Measurements from ENCODE around the gene KCNK10. TPM values are rescaled to one million over a fixed set of nuclear protein-coding genes. Genes with fewer than 3 reads are reported as not detected.

Gene KCNK10
- total RNA-seq, 4 donors from 2014 or later = 0.40 TPM; not detected in 3

DNA sequence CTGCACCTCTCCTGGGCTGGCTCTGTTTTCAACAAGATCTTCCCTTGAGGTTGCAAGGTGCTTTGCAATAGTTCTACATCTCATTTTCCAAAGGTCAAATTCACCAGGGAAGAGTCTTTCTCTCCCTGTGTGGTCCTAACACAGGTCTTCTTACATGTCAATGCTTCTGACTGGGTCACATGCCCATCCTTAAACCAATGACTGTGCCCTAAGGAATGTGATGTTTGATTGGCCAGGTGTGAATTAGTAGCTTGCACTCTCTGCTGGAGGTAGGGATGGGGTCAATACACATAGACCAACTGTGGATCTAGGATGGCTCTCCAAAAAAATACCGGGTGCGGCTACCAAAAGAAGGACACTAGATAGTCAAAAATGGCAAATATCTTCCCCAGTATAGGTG, 19.9 kb upstream of the KCNK10 start:
- Histone ChIP-seq H3K4me3 (no peak overlapping the region), H3K27ac (no peak overlapping the region), H3K36me3 (no peaks in the 10 kb centered on the region), H3K4me1 (no peaks in the 10 kb centered on the region), H3K9me3 (no peaks in the 10 kb centered on the region), H3K27me3 (peaks cover 3% of the 10 kb centered on the region)
- 82 to 100% methylated on average over 2 of the region's 2 CpGs for WGBS, 2 donors (ENCODE audit: low coverage in 1 of 2)
- TF ChIP-seq, protein P1, sequence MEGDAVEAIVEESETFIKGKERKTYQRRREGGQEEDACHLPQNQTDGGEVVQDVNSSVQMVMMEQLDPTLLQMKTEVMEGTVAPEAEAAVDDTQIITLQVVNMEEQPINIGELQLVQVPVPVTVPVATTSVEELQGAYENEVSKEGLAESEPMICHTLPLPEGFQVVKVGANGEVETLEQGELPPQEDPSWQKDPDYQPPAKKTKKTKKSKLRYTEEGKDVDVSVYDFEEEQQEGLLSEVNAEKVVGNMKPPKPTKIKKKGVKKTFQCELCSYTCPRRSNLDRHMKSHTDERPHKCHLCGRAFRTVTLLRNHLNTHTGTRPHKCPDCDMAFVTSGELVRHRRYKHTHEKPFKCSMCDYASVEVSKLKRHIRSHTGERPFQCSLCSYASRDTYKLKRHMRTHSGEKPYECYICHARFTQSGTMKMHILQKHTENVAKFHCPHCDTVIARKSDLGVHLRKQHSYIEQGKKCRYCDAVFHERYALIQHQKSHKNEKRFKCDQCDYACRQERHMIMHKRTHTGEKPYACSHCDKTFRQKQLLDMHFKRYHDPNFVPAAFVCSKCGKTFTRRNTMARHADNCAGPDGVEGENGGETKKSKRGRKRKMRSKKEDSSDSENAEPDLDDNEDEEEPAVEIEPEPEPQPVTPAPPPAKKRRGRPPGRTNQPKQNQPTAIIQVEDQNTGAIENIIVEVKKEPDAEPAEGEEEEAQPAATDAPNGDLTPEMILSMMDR (IDR thresholded peaks at IDR 0.05) = no peak
- TF ChIP-seq EP300 (IDR thresholded peaks at IDR 0.05) (no peak), POLR2AphosphoS5 (IDR thresholded peaks at IDR 0.05) (no peak), POLR2A (IDR thresholded peaks at IDR 0.05) (no peak)
- ATAC-seq = no peak

DNA sequence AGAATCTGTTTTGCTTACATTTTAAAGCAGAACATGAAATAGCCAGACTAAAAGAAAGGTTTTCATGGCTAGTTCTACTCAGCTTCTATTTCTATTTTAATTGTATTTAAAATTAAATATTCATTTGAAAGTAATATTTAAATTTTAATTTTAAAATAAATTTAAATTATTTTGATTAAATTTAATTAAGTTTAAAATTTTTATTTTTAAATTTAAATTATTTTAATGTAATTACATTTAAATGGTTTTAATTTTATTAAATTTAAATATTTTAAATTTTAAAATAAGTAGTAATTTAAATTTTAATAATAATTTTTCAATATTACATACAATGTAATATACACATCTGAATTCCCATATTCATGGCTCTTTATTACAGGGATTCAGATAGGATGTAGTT, 17.3 kb upstream of the KCNK10 start:
- no peak for ATAC-seq
- Histone ChIP-seq H3K27me3 (peaks cover 3% of the 10 kb centered on the region), H3K4me3 (no peak overlapping the region), H3K36me3 (no peaks in the 10 kb centered on the region), H3K4me1 (no peaks in the 10 kb centered on the region), H3K27ac (no peak overlapping the region), H3K9me3 (no peaks in the 10 kb centered on the region)
- TF ChIP-seq, protein P1 (IDR thresholded peaks at IDR 0.05) = no peak
- TF ChIP-seq POLR2A (IDR thresholded peaks at IDR 0.05) (no peak), EP300 (IDR thresholded peaks at IDR 0.05) (no peak), POLR2AphosphoS5 (IDR thresholded peaks at IDR 0.05) (no peak)

DNA sequence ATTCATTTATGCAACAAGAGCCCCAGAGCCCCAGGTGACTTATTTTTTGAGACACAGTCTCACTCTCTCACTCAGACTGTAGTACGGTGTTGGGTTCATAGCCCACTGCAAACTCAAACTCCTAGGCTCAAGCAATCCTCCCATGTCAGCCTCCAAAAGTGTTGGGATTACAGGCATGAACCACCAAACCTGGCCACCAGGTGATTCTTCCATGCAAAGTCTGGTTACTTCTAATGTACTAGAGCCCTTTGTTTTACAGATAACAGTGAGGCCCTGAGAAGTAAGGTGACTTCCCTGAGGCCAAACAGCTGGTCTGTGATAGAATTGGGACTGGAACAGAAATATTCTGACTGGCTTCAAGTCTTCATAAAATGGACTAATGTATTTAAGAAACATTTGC, 10.0 kb upstream of the KCNK10 start:
- no peak for ATAC-seq
- WGBS, 2 donors (ENCODE audit: low coverage in 1 of 2) = 82 to 86% methylated on average over 1 of the region's 1 CpG
- Histone ChIP-seq H3K4me1 (no peaks in the 10 kb centered on the region), H3K4me3 (no peak overlapping the region), H3K36me3 (no peaks in the 10 kb centered on the region), H3K9me3 (peaks cover 0 to 9% (median 0%) of the 10 kb centered on the region in 3 donors), H3K27ac (no peak overlapping the region), H3K27me3 (peaks cover 49% of the 10 kb centered on the region)
- TF ChIP-seq POLR2A (IDR thresholded peaks at IDR 0.05) (no peak), POLR2AphosphoS5 (IDR thresholded peaks at IDR 0.05) (no peak)

DNA sequence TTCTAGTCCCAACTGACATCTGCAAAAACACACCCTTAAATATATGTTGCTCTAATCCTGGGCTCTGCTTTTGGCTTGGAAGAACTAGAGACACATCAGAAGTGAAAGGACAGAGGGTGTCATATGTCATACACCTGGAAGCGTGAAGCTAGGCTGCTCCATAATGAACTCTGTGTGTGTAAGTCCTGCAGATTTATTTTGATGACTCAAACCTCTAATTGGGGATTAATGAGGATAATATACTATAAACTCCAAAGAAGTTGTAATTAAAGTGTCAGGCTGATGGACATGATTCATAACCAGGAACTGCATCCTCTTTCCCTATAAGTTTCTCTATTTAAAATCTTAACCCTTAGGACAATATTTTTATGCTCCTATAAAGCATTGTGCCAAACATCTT, 4.4 kb upstream of the KCNK10 start:
- Histone ChIP-seq H3K9me3 (peaks cover 0 to 10% (median 0%) of the 10 kb centered on the region in 3 donors), H3K27ac (no peak overlapping the region), H3K27me3 (peaks cover 85% of the 10 kb centered on the region), H3K4me1 (peaks cover 0 to 24% (median 0%) of the 10 kb centered on the region in 3 donors), H3K36me3 (no peaks in the 10 kb centered on the region), H3K4me3 (no peak overlapping the region)
- ATAC-seq = no peak
- 47% methylated on average over 1 of the region's 1 CpG; no CpG with 5 or more reads in 1 of the 2 donors for WGBS, 2 donors (ENCODE audit: low coverage in 1 of 2)
- TF ChIP-seq EP300 (IDR thresholded peaks at IDR 0.05) (no peak), POLR2AphosphoS5 (IDR thresholded peaks at IDR 0.05) (no peak), POLR2A (IDR thresholded peaks at IDR 0.05) (no peak)
- TF ChIP-seq, protein P1 (IDR thresholded peaks at IDR 0.05) = no peak

DNA sequence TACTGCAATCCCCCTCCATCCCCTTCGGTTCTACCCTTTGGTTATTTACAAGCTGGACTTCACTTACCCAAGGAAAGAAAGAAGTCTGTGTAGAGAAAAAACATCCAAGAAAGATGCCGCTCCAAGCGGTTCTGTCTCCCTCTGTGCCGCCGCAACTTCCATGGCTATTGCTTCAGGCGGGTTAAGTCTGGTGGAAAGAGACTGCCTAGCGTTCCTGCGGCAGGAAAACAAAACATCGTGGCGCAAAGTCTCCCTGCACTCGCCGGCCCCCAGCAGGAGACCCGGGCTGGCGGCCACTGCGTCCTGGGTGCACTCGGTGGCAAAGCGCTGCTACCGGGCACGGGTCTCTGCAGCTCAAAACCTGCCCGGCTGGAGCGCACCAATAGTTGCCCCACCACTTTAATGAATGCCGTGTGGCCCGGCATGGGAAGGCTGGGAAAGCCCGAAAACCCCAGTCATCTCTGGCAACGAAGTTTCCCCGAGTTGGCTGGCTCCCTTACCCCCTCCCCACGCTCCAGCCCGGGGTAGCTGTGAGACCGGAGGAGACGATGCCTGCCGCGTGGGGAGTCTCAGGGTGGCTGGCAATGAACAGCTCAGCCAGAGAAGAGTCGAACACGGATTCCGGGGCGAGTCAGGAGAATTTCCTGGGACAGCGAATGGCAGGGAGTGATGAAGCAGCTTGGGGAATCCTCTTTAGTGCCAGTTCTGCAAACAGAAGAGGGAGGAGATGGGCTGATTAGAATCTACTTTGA, 3.5 kb upstream of the KCNK10 start:
- H3K36me3 ChIP-seq = no peaks in the 10 kb centered on the region
- peaks cover 0 to 26% (median 0%) of the 10 kb centered on the region in 3 donors for H3K4me1 ChIP-seq
- peaks cover 0 to 10% (median 0%) of the 10 kb centered on the region in 3 donors for H3K9me3 ChIP-seq
- peaks cover 93% of the 10 kb centered on the region for H3K27me3 ChIP-seq
- ATAC-seq = no peak
- TF ChIP-seq POLR2AphosphoS5 (IDR thresholded peaks at IDR 0.05) = no peak
- WGBS, 2 donors (ENCODE audit: low coverage in 1 of 2) = 3 to 4% methylated on average over 5 to 8 of the region's 37 CpGs
- no peak overlapping the region for H3K27ac ChIP-seq
- H3K4me3 ChIP-seq = no peak overlapping the region

DNA sequence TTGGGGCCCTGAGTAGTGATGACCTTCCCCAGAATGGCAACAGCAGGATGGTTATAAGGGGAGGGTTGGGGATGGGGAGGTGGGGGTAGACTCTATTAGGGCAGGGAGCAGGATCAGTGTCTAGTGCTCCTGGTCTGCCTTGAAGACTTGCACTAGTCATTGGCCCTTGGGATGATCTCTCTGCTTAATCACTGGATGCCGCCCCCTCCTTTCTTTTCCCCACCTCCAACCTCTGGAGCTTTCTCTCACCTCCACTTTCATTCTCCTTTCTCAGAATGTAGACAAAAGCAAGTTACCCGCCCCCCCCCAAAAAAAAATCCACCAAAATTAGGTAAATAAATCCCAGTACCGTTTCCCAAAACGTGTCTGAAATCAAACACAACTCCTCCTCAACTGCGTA, 2.8 kb upstream of the KCNK10 start:
- WGBS, 2 donors (ENCODE audit: low coverage in 1 of 2) = 29% methylated on average over 1 of the region's 5 CpGs; no CpG with 5 or more reads in 1 of the 2 donors
- TF ChIP-seq POLR2A (IDR thresholded peaks at IDR 0.05) (no peak), EP300 (IDR thresholded peaks at IDR 0.05) (no peak), POLR2AphosphoS5 (IDR thresholded peaks at IDR 0.05) (no peak)
- TF ChIP-seq, protein P1 (IDR thresholded peaks at IDR 0.05) = no peak
- H3K27ac ChIP-seq = no peak overlapping the region
- no peak for ATAC-seq
- H3K4me3 ChIP-seq = no peak overlapping the region
- no peaks in the 10 kb centered on the region for H3K36me3 ChIP-seq
- peaks cover 0 to 10% (median 0%) of the 10 kb centered on the region in 3 donors for H3K9me3 ChIP-seq
- peaks cover 0 to 26% (median 0%) of the 10 kb centered on the region in 3 donors for H3K4me1 ChIP-seq
- peaks cover 93% of the 10 kb centered on the region for H3K27me3 ChIP-seq

All from gastroesophageal sphincter (tissue), 4 donors.